IPS-20b (cell line): ENCODE measurements around the gene RILPL1.
"Not testable (repeated sequence)": the region's sequence is repeated elsewhere in the genome, so short reads cannot be mapped to it uniquely, and the experiment has no call there.

ENCODE experiments used
- H3K27ac ChIP-seq: one replicate; pipeline ENCODE4 v1.5.1; 2013; ENCODE audit warnings: low read length
- H3K27me3 ChIP-seq: 2 replicates; pipeline ENCODE4 v1.6.1; 2013; ENCODE audit warnings: mild to moderate bottlenecking, low read length, inconsistent platforms; ENCODE audit not compliant: insufficient read depth
- H3K36me3 ChIP-seq: 2 replicates; pipeline ENCODE4 v1.6.1; 2013; ENCODE audit warnings: low read depth, mild to moderate bottlenecking, inconsistent platforms, low read length, moderate library complexity; ENCODE audit not compliant: insufficient read depth
- H3K4me1 ChIP-seq: 2 replicates; pipeline ENCODE4 v1.6.1; 2013; ENCODE audit warnings: mild to moderate bottlenecking, control low read depth, inconsistent platforms, low read length, moderate library complexity; ENCODE audit not compliant: insufficient read depth
- H3K4me3 ChIP-seq: 2 replicates; pipeline ENCODE4 v1.5.1; 2013; ENCODE audit warnings: mild to moderate bottlenecking, low read length, inconsistent platforms
- H3K9ac ChIP-seq: 2 replicates; pipeline ENCODE4 v1.6.1; 2013; ENCODE audit warnings: low read depth, mild to moderate bottlenecking, inconsistent platforms, low read length, moderate library complexity
- H3K9me3 ChIP-seq: 2 replicates; pipeline ENCODE4 v1.6.1; 2013; ENCODE audit warnings: mild to moderate bottlenecking, low read depth, low read length, inconsistent platforms; ENCODE audit not compliant: insufficient read depth

RILPL1 gene

GRCh38 chr12:123431951-123432817 is 101.3 kb downstream of the RILPL1 start:
- not testable (repeated sequence) for H3K9me3 ChIP-seq, H3K36me3 ChIP-seq, H3K27ac ChIP-seq, H3K4me3 ChIP-seq, H3K9ac ChIP-seq, H3K4me1 ChIP-seq
- H3K27me3 ChIP-seq: peaks cover 22% of the 10 kb centered on the region

- H3K4me3 ChIP-seq, H3K9ac ChIP-seq, H3K36me3 ChIP-seq, H3K9me3 ChIP-seq, H3K4me1 ChIP-seq, H3K27me3 ChIP-seq, H3K27ac ChIP-seq: not testable (repeated sequence)
Observed at GRCh38 chr12:123429101-123429500, 104.4 kb downstream of the RILPL1 start.

GRCh38 chr12:123428591-123428990 is 104.9 kb downstream of the RILPL1 start:
- Histone ChIP-seq H3K4me3 (no peak overlapping the region), H3K4me1 (no peaks in the 10 kb centered on the region), H3K27me3 (no peaks in the 10 kb centered on the region), H3K9ac (no peak overlapping the region), H3K36me3 (no peaks in the 10 kb centered on the region), H3K27ac (no peak overlapping the region), H3K9me3 (no peaks in the 10 kb centered on the region)

GRCh38 chr12:123427036-123427769 is 106.3 kb downstream of the RILPL1 start:
- Histone ChIP-seq H3K4me1 (no peaks in the 10 kb centered on the region), H3K4me3 (no peak overlapping the region), H3K27ac (no peak overlapping the region), H3K36me3 (no peaks in the 10 kb centered on the region), H3K9me3 (no peaks in the 10 kb centered on the region), H3K9ac (no peak overlapping the region), H3K27me3 (no peaks in the 10 kb centered on the region)

- no peak overlapping the region for H3K4me3 ChIP-seq
- H3K9me3 ChIP-seq: no peaks in the 10 kb centered on the region
- H3K36me3 ChIP-seq: no peaks in the 10 kb centered on the region
- H3K27ac ChIP-seq: no peak overlapping the region
- H3K27me3 ChIP-seq: no peaks in the 10 kb centered on the region
- H3K4me1 ChIP-seq: no peaks in the 10 kb centered on the region
- no peak overlapping the region for H3K9ac ChIP-seq
Observed at GRCh38 chr12:123421314-123421713, 112.2 kb downstream of the RILPL1 start.
